GM21447 (cell line): Measurements from ENCODE around the gene CTXN3.

Source experiments
- ATAC-seq: cut with Tn5 transposase; IDR thresholded peaks from one replicate; pipeline ENCODE4 v1.9.1; 2021; ENCODE audit not compliant: unreplicated experiment

Gene CTXN3

DNA sequence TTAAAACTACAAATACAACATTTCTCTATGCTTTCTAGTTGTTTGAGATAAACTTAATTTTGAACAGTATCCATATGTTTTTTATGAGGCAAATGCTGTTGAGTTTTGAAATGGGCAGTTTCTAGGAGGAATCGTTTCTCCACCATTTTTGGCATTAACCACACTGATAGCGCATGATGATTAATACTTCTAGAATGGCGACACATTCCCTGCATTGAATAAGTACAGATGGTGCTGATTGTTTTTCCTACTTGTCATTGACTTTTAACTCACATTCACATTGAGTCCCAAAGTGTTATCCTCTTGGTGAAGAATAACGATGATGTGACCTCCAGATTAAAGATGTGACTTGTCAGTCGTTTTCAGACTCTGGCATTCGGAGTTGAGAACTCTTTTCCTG lies 47.8 kb downstream of the CTXN3 start:
- no peak for ATAC-seq

DNA sequence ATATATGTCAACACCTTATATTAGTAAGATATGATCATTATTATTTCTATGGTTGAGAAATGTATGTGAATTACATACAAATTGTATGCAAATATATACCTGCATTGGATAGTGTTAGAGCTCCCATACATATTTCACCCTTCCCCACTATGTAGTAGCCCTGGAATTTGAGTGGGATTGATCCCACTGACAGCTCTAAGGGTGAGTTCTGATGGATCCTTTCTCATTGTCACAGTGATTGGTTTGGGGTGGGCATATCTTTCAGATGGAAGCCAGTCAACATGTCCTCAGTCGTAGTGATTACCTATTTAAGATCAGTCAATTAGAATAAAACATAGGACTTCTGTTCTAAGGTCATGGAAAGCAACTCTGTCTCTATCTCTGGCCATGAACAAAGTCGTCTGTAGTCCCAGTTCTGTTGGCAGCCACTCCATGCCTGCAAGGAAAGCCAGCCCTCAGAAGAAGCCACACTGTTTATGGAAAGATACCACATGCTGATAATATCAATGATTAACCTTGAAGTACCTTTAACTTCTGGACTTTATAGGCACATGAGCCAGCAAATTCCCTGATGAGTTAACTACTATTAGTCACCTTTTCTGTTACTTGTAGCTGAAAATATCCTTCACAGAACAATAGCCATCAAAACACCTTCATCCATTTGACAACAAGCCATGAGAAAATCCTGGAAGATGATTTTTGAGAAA lies 49.2 kb downstream of the CTXN3 start:
- no peak for ATAC-seq

DNA sequence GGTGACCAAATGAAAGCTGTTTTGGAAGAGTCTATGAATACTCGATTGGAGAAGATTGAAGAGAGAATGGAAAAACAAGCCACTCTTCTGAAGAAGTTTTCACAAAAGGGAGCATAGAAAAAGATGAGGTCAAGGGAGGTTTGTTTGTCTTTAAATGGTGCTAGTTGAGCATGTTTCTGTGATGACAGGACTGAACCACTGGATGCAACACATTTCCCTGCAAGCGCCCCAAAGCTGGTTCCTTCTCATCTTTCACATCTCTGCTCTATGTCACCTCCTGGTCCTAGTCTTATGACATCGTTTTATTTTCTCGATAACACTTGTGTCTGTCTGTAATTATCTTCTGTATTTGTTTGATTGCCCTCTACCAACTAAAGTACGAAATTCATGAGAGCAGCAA lies 50.5 kb downstream of the CTXN3 start:
- ATAC-seq: no peak

DNA sequence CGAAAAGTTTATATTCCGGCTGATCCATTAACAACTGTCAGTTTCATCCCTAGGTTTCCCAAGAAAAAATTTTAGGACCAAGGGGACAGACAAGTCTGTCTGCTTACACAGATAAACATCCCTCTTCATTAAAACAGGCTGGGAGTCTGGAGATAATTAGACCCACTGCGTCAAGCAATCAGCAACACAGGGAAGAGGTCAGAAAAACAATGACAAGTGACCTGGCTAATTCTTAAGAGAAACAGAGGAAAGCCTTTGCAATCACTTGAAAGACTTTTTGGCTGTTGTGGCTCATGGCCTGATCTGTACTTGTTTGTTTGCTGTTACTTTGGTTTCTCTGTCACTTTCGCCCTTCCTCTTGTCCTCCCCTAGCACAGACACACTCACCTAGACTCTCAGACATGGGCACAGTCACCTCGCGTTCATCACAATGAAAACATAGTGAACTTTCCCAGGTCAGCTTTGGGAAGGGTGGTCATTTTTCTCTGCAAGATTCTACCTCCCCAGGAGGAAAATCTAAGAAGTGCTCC lies 51.4 kb downstream of the CTXN3 start:
- no peak for ATAC-seq

- no peak for ATAC-seq
These were observed 53.6 kb downstream of the CTXN3 start for GRCh38 chr5:127702434-127702833.

DNA sequence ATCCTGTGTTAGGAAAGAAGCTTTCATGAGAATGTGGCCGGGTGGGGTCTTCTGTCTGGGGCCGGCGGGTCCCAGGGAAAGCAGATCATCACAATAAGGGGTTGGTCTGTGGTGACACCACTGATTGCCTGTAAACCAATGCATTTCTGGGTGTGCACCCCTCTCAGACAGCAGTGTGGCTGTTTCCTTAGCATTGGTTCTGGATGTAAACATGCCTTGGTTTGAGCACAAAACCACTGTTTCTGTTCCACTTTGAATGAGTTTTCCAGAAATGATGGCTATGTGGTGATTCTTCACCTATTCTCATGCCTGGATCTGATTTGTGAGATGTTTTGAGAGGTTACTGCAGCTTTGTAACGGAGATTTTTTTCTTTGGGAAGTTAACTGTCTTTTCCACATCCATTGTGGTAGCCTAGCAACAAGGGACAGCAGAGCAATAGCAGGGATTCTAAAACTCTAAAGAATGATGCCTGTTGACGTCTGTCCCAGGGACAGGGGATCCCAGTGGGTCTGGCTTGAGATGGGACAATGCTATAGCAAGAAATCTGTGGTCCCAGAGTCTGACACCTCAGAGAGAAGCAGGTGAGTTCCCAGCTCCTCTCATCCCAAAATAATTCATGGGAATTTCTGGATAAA lies 54.2 kb downstream of the CTXN3 start, which contains the start of gene CCDC192:
CCDC192 (plus strand) TSS at position 466 of the 636 bp plus-strand sequence; CDS start at position 521, 55 bp downstream.
- no peak for ATAC-seq

DNA sequence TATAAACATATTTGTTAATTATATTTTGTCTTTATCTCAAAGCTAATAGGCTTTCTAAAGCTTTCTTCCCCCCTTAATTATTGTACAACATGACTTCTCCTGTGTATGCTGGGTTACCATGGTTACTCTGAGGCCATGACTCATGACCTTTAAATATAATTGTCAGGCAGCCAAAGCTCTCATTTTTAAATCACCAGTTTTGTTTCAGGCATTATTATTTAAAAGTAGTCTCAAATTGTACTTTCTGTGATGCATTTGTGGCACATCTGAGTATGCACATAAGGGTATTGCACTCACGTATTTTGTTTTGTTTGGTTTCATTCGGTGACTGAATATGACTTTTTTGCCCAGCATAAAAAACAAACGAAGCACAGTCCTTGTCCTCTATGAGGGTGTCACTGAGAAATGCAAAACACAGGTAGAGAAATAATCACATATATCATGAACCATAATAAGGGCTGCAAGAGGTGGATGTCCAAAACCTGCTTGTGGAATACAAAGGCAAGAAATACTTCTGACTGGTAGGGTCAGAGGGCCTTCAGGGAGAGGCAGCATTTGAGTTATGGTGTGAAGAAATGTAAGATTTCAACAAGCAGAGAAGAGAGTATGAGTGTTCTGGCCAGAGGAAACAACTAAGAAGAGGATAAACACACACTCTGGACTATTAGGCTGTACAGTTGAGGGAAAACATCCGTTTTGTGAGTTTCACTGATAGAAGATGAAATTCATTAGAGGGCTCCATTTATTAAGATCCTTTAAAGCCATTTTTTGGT lies 56.4 kb downstream of the CTXN3 start:
- no peak for ATAC-seq

GRCh38 chr5:127706691-127707090 lies 57.8 kb downstream of the CTXN3 start:
- no peak for ATAC-seq

GRCh38 chr5:127707209-127707608 lies 58.3 kb downstream of the CTXN3 start:
- ATAC-seq: no peak
